Esophagus (tissue), 2 donors: Measurements from ENCODE around the gene PARD3. TPM values are rescaled to one million over a fixed set of nuclear protein-coding genes. Genes with fewer than 3 reads are reported as not detected.

Experiments used
- H3K27ac ChIP-seq, 2 donors: one replicate each; pipeline ENCODE4 v1.5.1; 2013; ENCODE audit warnings: low read depth in 2 of 2, mild to moderate bottlenecking in 2 of 2, inconsistent platforms in 1 of 2, low read length in 1 of 2, moderate library complexity in 1 of 2
- H3K27me3 ChIP-seq, 2 donors: one replicate each; pipeline ENCODE4 v1.6.1; 2013; ENCODE audit warnings: low read length in 2 of 2, control low read depth in 1 of 2, mild to moderate bottlenecking in 1 of 2; ENCODE audit not compliant: insufficient read depth in 2 of 2, control insufficient read depth in 1 of 2
- H3K36me3 ChIP-seq, 2 donors: one replicate each; pipeline ENCODE4 v1.6.1; 2013; ENCODE audit warnings: low read length in 1 of 2; ENCODE audit not compliant: control insufficient read depth in 2 of 2, insufficient read depth in 2 of 2
- H3K4me1 ChIP-seq, 2 donors: one replicate each; pipeline ENCODE4 v1.6.1; 2013; ENCODE audit warnings: low read length in 1 of 2; ENCODE audit not compliant: control insufficient read depth in 2 of 2, insufficient read depth in 2 of 2
- H3K4me3 ChIP-seq, 2 donors: one replicate each; pipeline ENCODE4 v1.5.1; 2013; ENCODE audit warnings: low read length in 2 of 2, mild to moderate bottlenecking in 2 of 2, low read depth in 1 of 2, moderate library complexity in 1 of 2
- H3K9me3 ChIP-seq, 2 donors: one replicate each; pipeline ENCODE4 v1.6.1; 2013; ENCODE audit warnings: mild to moderate bottlenecking in 2 of 2, low read depth in 1 of 2, low read length in 1 of 2, moderate library complexity in 1 of 2; ENCODE audit not compliant: control insufficient read depth in 2 of 2, insufficient read depth in 1 of 2
- WGBS, 2 donors: extraction: QIAGEN DNeasy Blood & Tissue Kit; methylation state at CpG; one replicate each; pipeline ENCODE4 v1.1.7; 2013; 5-methylcytosine and 5-hydroxymethylcytosine counted together
- polyA plus RNA-seq, 2 donors: library from polyadenylated mRNA; stranded (reverse); fragments of 200-250 nt; gene quantifications; one replicate each; pipeline ENCODE4 v1.2.3, GENCODE V29; 2013
- donor health status: healthy with polysubstance abuse.
- donor health status: Bipolar disorder and iron deficiency.

PARD3 gene
- polyA plus RNA-seq, 2 donors = 40.3 to 71.3 TPM

DNA sequence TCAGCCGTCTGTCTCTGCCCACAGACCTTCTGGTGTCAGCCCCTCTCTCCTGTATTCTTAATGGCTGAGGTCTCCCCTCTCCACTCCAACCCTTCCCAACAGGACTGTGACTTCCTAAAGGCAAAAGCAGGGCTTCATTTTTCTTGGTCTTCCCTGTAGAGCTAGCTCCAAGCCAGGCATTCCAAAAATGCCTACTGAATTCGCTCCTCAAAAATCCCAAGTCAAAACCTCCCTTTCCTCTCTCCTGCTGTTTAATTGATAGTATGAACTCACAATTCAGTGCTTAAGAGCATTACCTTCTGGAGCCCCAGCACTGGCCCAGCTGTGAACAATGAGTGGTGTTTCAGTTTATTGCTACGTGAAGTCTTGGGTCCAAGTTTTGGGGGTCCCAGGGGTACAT is 628.4 kb downstream of the PARD3 start:
- H3K27ac ChIP-seq = no peak overlapping the region
- no peak overlapping the region for H3K4me3 ChIP-seq
- H3K4me1 ChIP-seq = peaks cover 0 to 3% of the 10 kb centered on the region in 2 donors
- H3K9me3 ChIP-seq = no peaks in the 10 kb centered on the region
- H3K27me3 ChIP-seq = no peaks in the 10 kb centered on the region
- no peaks in the 10 kb centered on the region for H3K36me3 ChIP-seq
- WGBS, 2 donors = 90% methylated on average over 3 of the region's 3 CpGs

DNA sequence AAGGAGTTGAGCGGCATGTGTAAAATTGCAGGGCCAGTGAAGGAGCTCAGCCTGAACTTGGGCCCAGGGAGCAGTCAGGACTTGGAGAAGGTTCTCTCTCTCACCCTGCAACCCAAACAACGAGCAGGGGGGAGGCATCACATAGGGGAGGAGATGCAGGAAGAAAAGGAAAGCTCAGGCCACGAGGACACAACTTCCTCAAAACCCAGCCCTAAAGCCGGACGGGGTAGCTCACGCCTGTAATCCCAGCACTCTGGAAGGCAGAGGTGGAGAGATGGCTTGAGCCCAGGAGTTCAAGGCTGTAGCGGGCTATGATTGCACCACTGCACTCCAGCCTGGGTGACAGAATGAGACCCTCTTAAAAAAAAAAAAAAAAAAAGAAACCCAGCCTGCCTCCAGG is 629.1 kb downstream of the PARD3 start:
- WGBS, 2 donors = 63 to 71% methylated on average over 7 of the region's 7 CpGs
- Histone ChIP-seq H3K4me1 (peaks cover 0 to 3% of the 10 kb centered on the region in 2 donors), H3K27me3 (no peaks in the 10 kb centered on the region)

DNA sequence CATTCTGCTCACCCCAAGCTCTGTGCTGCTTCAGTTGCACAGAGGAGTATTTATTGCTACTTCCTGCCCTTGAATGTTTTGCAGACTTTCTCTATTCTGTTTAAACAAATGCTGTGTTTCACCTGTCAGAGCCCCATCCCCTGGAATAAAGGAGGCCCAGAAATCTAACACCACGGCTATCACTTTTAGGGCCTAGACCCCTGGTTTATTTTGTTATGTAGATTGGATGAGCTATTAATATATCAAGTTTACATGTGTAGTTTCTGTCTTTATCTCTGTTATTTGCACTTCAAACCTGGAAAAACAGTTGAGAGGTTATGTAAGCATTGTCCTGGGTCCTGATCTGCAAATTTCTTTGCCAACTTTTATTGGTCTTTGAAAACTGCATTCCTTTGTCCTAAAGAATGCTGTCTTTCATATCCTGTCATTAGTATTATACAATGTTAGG is 630.1 kb downstream of the PARD3 start:
- WGBS, 2 donors = 30 to 57% methylated on average over 1 of the region's 1 CpG
- Histone ChIP-seq H3K4me1 (peaks cover 0 to 3% of the 10 kb centered on the region in 2 donors), H3K27me3 (no peaks in the 10 kb centered on the region), H3K9me3 (no peaks in the 10 kb centered on the region), H3K4me3 (no peak overlapping the region), H3K36me3 (no peaks in the 10 kb centered on the region), H3K27ac (no peak overlapping the region)

More for the DNA sequence above, 629.1 kb downstream of the PARD3 start:
- Histone ChIP-seq H3K4me3 (no peak overlapping the region), H3K27ac (no peak overlapping the region), H3K9me3 (no peaks in the 10 kb centered on the region), H3K36me3 (no peaks in the 10 kb centered on the region)

DNA sequence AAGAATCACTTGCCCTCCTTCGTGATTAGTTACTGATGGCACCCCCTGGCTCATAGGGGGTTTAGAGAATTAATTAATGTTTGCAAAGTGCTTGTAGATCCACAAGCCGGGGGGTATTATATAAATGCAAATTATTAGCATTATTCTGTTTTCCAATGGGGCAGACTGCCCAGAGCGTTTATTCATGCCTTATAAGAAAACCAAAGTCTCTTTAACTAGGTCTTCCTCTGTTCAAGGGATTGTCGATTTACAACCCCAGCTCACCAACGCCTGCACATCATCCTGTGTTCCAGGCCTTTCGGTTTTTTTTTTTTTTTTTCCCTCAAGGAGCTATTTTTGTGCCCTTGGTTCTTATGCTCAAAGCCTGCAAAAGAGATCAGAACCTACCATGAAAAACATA is 630.7 kb downstream of the PARD3 start:
- 70 to 78% methylated on average over 6 of the region's 6 CpGs for WGBS, 2 donors
- no peaks in the 10 kb centered on the region for H3K36me3 ChIP-seq
- no peak overlapping the region for H3K27ac ChIP-seq
- H3K27me3 ChIP-seq = no peaks in the 10 kb centered on the region
- H3K9me3 ChIP-seq = no peaks in the 10 kb centered on the region
- no peak overlapping the region for H3K4me3 ChIP-seq
- H3K4me1 ChIP-seq = peaks cover 0 to 3% of the 10 kb centered on the region in 2 donors

DNA sequence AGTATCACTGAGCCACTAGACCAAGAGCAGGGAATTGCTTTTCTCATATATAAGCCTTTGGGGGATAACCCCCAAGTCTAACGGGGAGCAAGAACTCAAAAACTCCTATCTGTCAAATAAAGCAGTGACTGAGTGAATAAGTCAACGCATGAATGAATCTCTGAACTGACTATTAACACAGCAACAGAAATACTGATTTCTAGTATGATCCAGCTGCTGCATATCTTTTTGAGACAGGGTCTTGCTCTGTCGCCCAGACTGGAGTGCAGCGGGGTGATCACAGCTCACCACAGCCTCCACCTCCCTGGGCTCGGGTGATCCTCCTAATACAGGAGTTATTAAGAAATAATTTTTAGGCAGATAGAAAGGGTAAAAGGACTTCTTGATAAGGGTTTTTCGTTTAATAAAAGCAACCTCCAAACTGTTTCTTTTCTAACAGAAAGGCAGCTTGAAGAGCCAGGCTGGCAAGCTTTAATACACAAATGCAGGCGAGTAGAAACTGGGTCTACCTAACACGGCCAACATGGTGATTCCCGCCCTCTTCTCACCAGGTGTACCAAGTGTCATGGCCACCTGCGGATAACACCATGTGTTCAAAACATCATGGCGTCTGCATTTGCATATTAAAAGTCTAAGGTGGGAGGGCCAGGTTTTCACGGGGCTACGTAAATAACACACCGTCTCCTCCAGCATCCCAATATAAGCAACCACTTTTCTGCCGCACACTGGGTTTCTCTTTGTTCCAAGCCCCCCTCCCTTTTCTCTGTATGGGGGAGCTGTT is 631.9 kb downstream of the PARD3 start:
- H3K9me3 ChIP-seq = no peaks in the 10 kb centered on the region
- H3K4me3 ChIP-seq = no peak overlapping the region
- no peak overlapping the region for H3K27ac ChIP-seq
- 89 to 90% methylated on average over 15 of the region's 15 CpGs for WGBS, 2 donors
- no peaks in the 10 kb centered on the region for H3K27me3 ChIP-seq
- no peaks in the 10 kb centered on the region for H3K36me3 ChIP-seq
- H3K4me1 ChIP-seq = peaks cover 0 to 3% of the 10 kb centered on the region in 2 donors

DNA sequence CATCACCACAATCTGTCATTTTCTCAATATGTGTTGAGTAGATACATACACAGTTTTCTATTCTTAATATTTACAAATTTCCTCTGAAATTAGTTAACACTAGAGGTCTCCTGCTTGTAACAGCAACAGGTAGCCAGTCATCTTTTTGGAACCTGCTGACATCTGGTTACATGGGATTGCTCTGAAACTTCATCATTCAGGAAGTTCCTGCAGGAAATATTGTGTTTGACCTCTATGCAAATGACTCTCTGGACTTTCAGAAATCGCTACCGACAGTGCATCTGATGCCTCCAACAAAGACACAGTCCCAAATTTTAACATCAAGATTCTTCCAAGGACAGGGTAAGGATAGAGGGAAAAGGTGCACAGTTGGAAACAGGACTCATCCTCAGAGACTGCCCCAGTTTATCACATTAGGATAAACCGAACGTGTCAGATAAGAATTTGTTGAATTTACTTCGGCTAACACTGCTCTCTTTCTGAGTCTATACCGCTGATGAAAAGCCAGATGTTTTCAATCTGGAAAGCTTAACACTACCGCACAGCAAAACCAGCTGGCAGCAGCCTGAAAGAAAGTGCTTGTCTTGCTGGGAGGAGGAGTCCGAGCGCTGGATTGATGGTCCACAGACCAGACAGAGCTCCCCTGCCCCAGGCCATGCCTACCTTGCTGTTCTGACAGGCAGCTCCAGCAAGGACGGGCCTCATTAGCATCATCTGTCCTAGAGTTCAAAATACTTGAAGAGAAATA is 633.4 kb downstream of the PARD3 start:
- H3K27ac ChIP-seq = no peak overlapping the region
- H3K4me1 ChIP-seq = peaks cover 0 to 3% of the 10 kb centered on the region in 2 donors
- no peaks in the 10 kb centered on the region for H3K27me3 ChIP-seq
- H3K9me3 ChIP-seq = no peaks in the 10 kb centered on the region
- no peak overlapping the region for H3K4me3 ChIP-seq
- 34 to 51% methylated on average over 10 of the region's 10 CpGs for WGBS, 2 donors
- no peaks in the 10 kb centered on the region for H3K36me3 ChIP-seq

DNA sequence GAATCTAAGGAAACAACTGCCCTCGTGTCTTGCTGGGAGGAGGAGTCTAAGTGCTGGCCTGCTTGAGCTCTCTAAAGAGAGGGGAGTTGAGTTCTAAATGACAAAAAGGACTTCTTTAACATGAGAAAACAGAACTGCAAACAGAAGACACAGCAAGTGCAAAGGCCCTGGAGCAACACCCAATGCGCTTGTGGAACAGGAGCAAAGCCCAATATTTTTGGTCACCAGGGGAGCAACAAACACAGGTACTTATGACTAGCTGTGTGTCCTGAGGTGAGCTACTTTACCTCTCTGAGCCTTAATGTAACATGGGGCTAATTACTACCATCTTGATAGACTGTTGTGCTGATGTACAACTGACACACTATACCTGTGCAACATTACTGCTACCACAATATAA is 634.3 kb downstream of the PARD3 start:
- Histone ChIP-seq H3K9me3 (no peaks in the 10 kb centered on the region), H3K4me1 (peaks cover 0 to 3% of the 10 kb centered on the region in 2 donors), H3K27ac (no peak overlapping the region), H3K36me3 (no peaks in the 10 kb centered on the region), H3K27me3 (no peaks in the 10 kb centered on the region), H3K4me3 (no peak overlapping the region)
- 88 to 95% methylated on average over 2 of the region's 2 CpGs for WGBS, 2 donors

DNA sequence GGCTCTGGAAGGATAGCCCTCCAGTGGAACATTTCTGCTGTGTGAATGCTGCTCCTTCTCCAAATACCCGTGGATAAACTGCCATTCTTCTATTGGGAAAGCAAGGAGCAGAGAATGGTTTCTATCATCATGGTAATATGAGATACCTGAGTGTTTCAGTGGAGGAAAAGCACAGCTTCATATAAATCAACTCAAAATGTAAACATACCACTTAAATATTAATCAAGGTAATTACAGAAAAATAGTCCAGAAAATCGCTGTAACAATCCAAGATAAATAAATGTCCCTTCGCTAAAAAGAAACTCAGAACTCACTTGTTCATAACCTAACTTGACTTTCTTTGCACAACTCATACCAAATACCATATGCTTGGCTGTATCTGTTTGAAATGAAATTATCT is 635.8 kb downstream of the PARD3 start:
- Histone ChIP-seq H3K4me3 (no peak overlapping the region), H3K27me3 (no peaks in the 10 kb centered on the region), H3K27ac (no peak overlapping the region), H3K4me1 (peaks cover 0 to 3% of the 10 kb centered on the region in 2 donors), H3K36me3 (no peaks in the 10 kb centered on the region), H3K9me3 (no peaks in the 10 kb centered on the region)
- WGBS, 2 donors = 68 to 75% methylated on average over 3 of the region's 3 CpGs

DNA sequence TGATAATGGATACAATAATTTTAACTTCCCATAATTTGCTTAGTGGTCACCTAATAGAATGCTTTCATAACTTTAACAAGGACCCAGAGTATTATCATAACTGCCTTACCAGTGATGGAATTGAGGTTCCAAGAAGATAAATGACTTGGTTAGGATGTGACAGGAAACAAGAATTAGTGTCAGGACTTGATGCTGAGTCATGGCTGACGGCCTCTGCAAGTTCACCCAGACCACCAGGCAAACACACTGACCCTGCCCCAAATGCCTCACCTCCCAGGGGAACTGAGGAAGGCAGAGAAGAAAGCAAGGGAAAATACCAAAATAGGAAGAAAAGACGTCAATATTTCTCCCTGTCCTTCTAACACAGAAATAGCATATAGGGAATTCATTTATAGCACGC is 636.3 kb downstream of the PARD3 start:
- H3K4me1 ChIP-seq = peaks cover 0 to 3% of the 10 kb centered on the region in 2 donors
- no peaks in the 10 kb centered on the region for H3K9me3 ChIP-seq
- H3K27me3 ChIP-seq = no peaks in the 10 kb centered on the region
- no peak overlapping the region for H3K27ac ChIP-seq
- H3K4me3 ChIP-seq = no peak overlapping the region
- H3K36me3 ChIP-seq = no peaks in the 10 kb centered on the region
- 75 to 87% methylated on average over 3 of the region's 3 CpGs for WGBS, 2 donors
